NCI-H460 (cell line): ENCODE results near the gene P4HTM. TPM values are rescaled to one million over a fixed set of nuclear protein-coding genes. Genes with fewer than 3 reads are reported as not detected.

Experiments used
- small RNA-seq, 2 experiments: library from RNA; depleted of rRNA; stranded (forward); fragments of <200 nt; gene quantifications; one replicate each; pipeline ENCODE3, GENCODE V24; 2014
- total RNA-seq: library from RNA; depleted of rRNA; stranded (reverse); fragments of >200 nt; shearing (Covaris generic); gene quantifications from 2 replicates; pipeline ENCODE4 v1.2.3, GENCODE V29; 2014; rRNA removed

Gene P4HTM
- total RNA-seq, 1 experiment from 2014 or later: 45.8 TPM

Small RNA genes lying within 50 kb of the gene (small RNA-seq; reads per million reads assigned to genes)
- gene MIR191 (388 to 4,674 reads per million in 2 experiments), gene MIR425 (5.4 to 105 reads per million in 2 experiments)

Other genes with a start within 250 kb of the P4HTM start
- gene PRKAR2A, start 142.4 kb upstream of the P4HTM start, total RNA-seq: 20.5 and 23.1 TPM in 2 replicates
- 9.4 and 11.6 TPM in 2 replicates for gene SLC25A20, start 91.4 kb upstream of the P4HTM start, total RNA-seq
- 88.3 and 99.3 TPM in 2 replicates for gene ARIH2, start 71.4 kb upstream of the P4HTM start, total RNA-seq
- 27.8 and 28.2 TPM in 2 replicates for gene WDR6, start 17.1 kb downstream of the P4HTM start, total RNA-seq
- 29.7 and 36.8 TPM in 2 replicates for gene DALRD3, start 28.3 kb downstream of the P4HTM start, total RNA-seq
- 81.5 and 103 TPM in 2 replicates for gene NDUFAF3, start 31.9 kb downstream of the P4HTM start, total RNA-seq
- 496 and 547 TPM in 2 replicates for gene IMPDH2, start 39.2 kb downstream of the P4HTM start, total RNA-seq
- gene QRICH1, start 103.8 kb downstream of the P4HTM start, total RNA-seq: 49.4 and 63.7 TPM in 2 replicates
- gene QARS1, start 114.5 kb downstream of the P4HTM start, total RNA-seq: 143 and 164 TPM in 2 replicates
- 26.6 and 33.5 TPM in 2 replicates for gene USP19, start 130.6 kb downstream of the P4HTM start, total RNA-seq
- 174 and 177 TPM in 2 replicates for gene LAMB2, start 142.8 kb downstream of the P4HTM start, total RNA-seq
- 9.8 and 10.4 TPM in 2 replicates for gene CCDC71, start 176.1 kb downstream of the P4HTM start, total RNA-seq
- gene KLHDC8B, start 181.4 kb downstream of the P4HTM start, total RNA-seq: 1.8 and 2.4 TPM in 2 replicates